Measurements from ENCODE around the gene CAP2. TPM values are rescaled to one million over a fixed set of nuclear protein-coding genes. Genes with fewer than 3 reads are reported as not detected.

CAP2 gene
- total RNA-seq, 1 experiment from 2014 or later: 11.5 TPM

- H3K18ac ChIP-seq (ENCODE audit: insufficient read length, low read depth, low read length): no peak overlapping the region
- no peak overlapping the region for H3K14ac ChIP-seq (ENCODE audit: insufficient read depth, low read length)
- Mint-ChIP-seq H3K9me3 (no peaks in the 10 kb centered on the region), H3K27me3 (ENCODE audit: low read depth) (peaks cover 2% of the 10 kb centered on the region; the same call in 1 of the 2 replicates), H3K36me3 (ENCODE audit: insufficient read depth in 1 of 3, low read depth in 3 of 3) (no peaks in the 10 kb centered on the region), H3K27ac (no peak overlapping the region), H3K4me3 (no peak overlapping the region), H3K4me1 (peaks cover 7 to 10% of the 10 kb centered on the region in 2 experiments; a peak in 3 of 4 replicates)
- H3K4me1 ChIP-seq (ENCODE audit: insufficient read depth, low read length): no peaks in the 10 kb centered on the region
- no peak overlapping the region for H3T11ph ChIP-seq (ENCODE audit: low read length)
- no peak overlapping the region for H2BK15ac ChIP-seq (ENCODE audit: low read depth, low read length)
- H2AFZ ChIP-seq (ENCODE audit: low read length): no peak overlapping the region
- H4K91ac ChIP-seq (ENCODE audit: insufficient read length, low read depth, low read length): no peak overlapping the region
- H3K9me3 ChIP-seq (ENCODE audit: control insufficient read depth, low read depth, low read length): no peaks in the 10 kb centered on the region
- no peak overlapping the region for H4K8ac ChIP-seq (replicated peaks; ENCODE audit: insufficient read length, low read depth, low read length)
- no peak overlapping the region for H3K23ac ChIP-seq (ENCODE audit: insufficient read length, low read depth, low read length)
- no peak for TF ChIP-seq CTCF (conservative IDR thresholded peaks at IDR 0.05)
- no peak overlapping the region for H3K56ac ChIP-seq (ENCODE audit: insufficient read length, low read depth, low read length)
- DNase-seq: no peak
- no peak overlapping the region for H2BK12ac ChIP-seq (ENCODE audit: insufficient read length, low read depth, low read length)
- no peaks in the 10 kb centered on the region for H3K79me1 ChIP-seq (ENCODE audit: insufficient read depth, low read depth, low read length, poor library complexity, severe bottlenecking)
- no peak overlapping the region for H2BK5ac ChIP-seq (ENCODE audit: insufficient read length, low read length)
- H2BK20ac ChIP-seq (ENCODE audit: low read depth, low read length, poor library complexity, severe bottlenecking): no peak overlapping the region
- no peak overlapping the region for H3K9ac ChIP-seq (ENCODE audit: extremely low read depth, insufficient read length, low read length)
- no peak overlapping the region for H3K27ac ChIP-seq (ENCODE audit: insufficient read length, low read depth, low read length)
- H4K20me1 ChIP-seq (ENCODE audit: control insufficient read depth, insufficient read depth, insufficient read length): no peaks in the 10 kb centered on the region
- H4K5ac ChIP-seq (ENCODE audit: insufficient read length, low read depth, low read length): no peak overlapping the region
- no peak overlapping the region for H2BK120ac ChIP-seq (ENCODE audit: low read depth, low read length, poor library complexity, severe bottlenecking)
- H3K4ac ChIP-seq (ENCODE audit: low read depth, low read length): no peak overlapping the region
- H3K23me2 ChIP-seq (ENCODE audit: insufficient read length, low read depth, low read length, poor library complexity, severe bottlenecking): no peaks in the 10 kb centered on the region
- H3K27me3 ChIP-seq (ENCODE audit: insufficient read depth, low read length): no peaks in the 10 kb centered on the region
- no peaks in the 10 kb centered on the region for H3K79me2 ChIP-seq (ENCODE audit: insufficient read depth, low read length)
- WGBS (ENCODE audit: extremely low coverage, insufficient read length, low lambda C conversion rate): no CpG with 5 or more reads among the region's 7 CpGs
- H2AK5ac ChIP-seq (ENCODE audit: insufficient read length, low read length): no peak overlapping the region
- no peak overlapping the region for H3K4me2 ChIP-seq (ENCODE audit: insufficient read depth, insufficient read length, low read length)
These were observed 7.7 kb upstream of the CAP2 start for GRCh38 chr6:17385660-17386059.
